GM12865 (cell line): ENCODE data around the gene EFEMP2.
A peak's percentile ranks its signal among the peaks of the same experiment; 100 is the strongest.

Experiments
- DNase-seq: peaks from one replicate; pipeline ENCODE4 v3.0.0; 2010; ENCODE audit warnings: low read depth
- H3K4me3 ChIP-seq: 2 replicates; pipeline ENCODE4 v1.5.1; 2011; ENCODE audit warnings: mild to moderate bottlenecking, low read depth, low read length, control low read depth
- TF ChIP-seq, protein P1 (sequence below): IDR thresholded peaks from 2 replicates; pipeline ENCODE4 v1.5.1; 2011; ENCODE audit warnings: low read length, control low read depth, low read depth, inconsistent platforms; ENCODE audit not compliant: insufficient read depth; ENCODE audit errors: missing control alignments

The EFEMP2 gene

DNA sequence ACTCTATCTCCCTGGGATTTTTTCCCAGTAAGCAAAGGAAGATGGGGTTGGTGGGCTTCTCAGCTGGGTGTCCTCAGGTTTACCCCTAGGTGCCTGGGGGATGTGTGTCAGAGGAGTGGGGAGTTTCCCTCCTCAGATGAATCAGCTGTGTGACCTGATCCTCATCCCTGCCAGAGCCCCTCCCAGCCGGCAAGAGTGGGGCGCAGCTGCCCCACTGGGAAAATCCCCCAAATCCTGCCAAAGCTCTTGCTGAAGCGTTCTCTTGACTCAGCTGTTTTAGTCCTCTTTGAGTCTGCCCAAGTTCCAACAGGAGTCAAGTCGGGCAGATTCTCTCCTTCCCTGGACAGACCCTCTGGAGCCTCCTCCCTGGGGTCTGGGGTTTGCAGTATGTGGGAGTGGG lies 40.2 kb upstream of the EFEMP2 start:
- H3K4me3 ChIP-seq: no peak overlapping the region
- DNase-seq: peak; percentile 59
- TF ChIP-seq, protein P1, sequence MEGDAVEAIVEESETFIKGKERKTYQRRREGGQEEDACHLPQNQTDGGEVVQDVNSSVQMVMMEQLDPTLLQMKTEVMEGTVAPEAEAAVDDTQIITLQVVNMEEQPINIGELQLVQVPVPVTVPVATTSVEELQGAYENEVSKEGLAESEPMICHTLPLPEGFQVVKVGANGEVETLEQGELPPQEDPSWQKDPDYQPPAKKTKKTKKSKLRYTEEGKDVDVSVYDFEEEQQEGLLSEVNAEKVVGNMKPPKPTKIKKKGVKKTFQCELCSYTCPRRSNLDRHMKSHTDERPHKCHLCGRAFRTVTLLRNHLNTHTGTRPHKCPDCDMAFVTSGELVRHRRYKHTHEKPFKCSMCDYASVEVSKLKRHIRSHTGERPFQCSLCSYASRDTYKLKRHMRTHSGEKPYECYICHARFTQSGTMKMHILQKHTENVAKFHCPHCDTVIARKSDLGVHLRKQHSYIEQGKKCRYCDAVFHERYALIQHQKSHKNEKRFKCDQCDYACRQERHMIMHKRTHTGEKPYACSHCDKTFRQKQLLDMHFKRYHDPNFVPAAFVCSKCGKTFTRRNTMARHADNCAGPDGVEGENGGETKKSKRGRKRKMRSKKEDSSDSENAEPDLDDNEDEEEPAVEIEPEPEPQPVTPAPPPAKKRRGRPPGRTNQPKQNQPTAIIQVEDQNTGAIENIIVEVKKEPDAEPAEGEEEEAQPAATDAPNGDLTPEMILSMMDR: no peak

DNA sequence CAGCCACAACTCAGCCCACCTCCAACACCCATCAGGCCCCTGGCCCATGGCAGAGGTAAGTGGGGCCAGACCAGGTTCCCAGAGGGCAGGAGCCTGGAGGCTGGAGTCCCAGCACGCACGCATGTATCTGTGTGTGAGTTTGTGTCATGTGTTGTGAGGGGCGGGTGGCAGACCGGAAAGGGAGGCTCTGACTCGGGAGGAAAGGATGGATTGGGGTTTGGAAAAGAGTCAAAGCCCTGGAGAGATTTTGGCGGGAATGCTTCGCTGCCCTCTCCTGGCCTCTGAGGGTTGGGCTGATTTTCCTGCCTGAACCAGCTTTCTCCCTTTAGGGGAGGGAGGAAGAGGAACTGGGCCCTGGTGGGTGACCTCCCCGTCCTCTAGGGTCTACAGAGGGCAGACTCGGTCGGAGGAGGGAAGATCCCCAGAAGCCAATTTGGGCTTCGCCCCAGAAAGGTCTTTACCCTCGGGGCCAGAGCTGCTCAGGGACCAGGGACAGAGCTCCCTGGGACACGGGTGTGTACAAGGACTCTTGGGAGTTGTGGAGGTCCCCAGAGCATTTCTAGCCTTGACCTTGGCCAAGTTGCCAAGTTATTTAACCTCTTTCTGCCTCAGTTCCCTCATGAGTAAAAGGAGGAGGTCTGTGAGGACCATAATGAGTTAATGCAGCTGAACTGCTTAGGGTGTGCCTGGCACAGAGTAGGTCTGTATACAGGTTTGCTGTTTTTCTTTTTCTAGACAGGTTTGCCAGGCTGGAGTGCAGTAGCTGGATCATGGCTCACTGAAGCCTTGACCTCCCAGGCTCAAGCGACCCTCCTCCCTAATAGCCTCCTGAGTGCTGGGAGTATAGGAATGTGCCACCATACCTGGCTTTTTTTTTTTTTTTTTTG lies 39.3 kb upstream of the EFEMP2 start:
- no peak overlapping the region for H3K4me3 ChIP-seq
- DNase-seq: no peak
- TF ChIP-seq, protein P1: no peak

GRCh38 chr11:65907878-65908277 lies 35.3 kb upstream of the EFEMP2 start:
- H3K4me3 ChIP-seq: no peak overlapping the region
- TF ChIP-seq, protein P1: no peak
- no peak for DNase-seq

DNA sequence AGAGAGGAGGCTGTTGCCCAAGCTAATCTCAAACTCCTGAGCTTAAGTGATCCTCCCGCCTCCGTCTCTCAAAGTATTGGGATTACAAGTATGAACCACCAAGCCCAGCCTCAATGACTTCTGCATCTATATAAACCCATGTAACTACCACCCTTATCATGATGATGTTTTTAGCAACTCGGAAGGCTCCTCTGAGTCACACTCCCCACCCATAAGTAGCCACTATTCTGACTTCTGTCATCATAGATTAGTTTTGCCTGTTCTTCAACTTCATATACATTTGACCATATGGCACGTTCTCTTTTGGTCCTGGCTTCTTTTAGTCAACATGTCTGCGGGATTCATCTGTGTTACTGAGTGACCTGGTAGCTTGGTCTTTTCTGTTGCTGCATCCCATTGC lies 34.0 kb upstream of the EFEMP2 start:
- no peak for DNase-seq
- TF ChIP-seq, protein P1: no peak
- no peak overlapping the region for H3K4me3 ChIP-seq

DNA sequence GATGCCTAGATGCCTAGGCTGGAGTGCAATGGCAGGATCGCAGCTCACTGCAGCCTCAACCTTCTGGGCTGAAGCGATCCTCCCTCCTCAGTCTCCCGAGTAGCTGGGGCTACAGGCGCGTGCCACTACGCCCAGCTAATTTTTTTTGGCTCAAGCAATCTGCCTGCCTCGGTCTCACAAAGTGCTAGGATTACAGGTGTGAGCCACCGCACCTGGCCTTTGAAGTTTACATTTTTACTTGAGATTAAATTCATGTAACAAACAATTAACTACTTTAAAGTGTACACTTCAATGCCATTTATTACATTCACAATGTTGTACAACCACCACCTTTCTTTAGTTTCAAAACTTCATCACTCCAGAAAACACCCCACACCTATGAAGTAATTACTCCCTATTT lies 31.1 kb upstream of the EFEMP2 start:
- TF ChIP-seq, protein P1: no peak

GRCh38 chr11:65903068-65903481 lies 30.5 kb upstream of the EFEMP2 start:
- DNase-seq: no peak
- TF ChIP-seq, protein P1: no peak
- no peak overlapping the region for H3K4me3 ChIP-seq

More for the DNA sequence above, 31.1 kb upstream of the EFEMP2 start:
- H3K4me3 ChIP-seq: no peak overlapping the region
- no peak for DNase-seq

GRCh38 chr11:65900899-65901180 lies 28.2 kb upstream of the EFEMP2 start:
- no peak overlapping the region for H3K4me3 ChIP-seq
- DNase-seq: no peak
- TF ChIP-seq, protein P1: no peak
